K562 (cell line): ENCODE measurements around the gene TANGO6. TPM values are rescaled to one million over a fixed set of nuclear protein-coding genes. Genes with fewer than 3 reads are reported as not detected.

Experiments
- ATAC-seq: fragments of 200-7000 bp; cut with Tn5 transposase; 3 replicates; pipeline ENCODE4 v1.9.1; 2020; ENCODE audit warnings: moderate library complexity
- BruUV-seq: library from RNA; stranded (reverse); fragments of 400-500 nt; replicated peaks from 2 replicates; lab custom pipeline; 2021; lab: Mats Ljungman, UMichigan
- CTCF ChIA-PET: fragments of 300-600 bp; formaldehyde crosslinking; extraction: SDS; loops from one replicate; lab custom pipeline; 2021; ENCODE audit warnings: low intra/inter-chr PET ratio; lab: Yijun Ruan, JAX
- POLR2A ChIA-PET: fragments of 300-600, 350-650 bp; sonication (Branson Sonifier 250); formaldehyde crosslinking; extraction: SDS; loops from one replicate; lab custom pipeline; 2021; ENCODE audit warnings: antibody characterized with exemption, inconsistent platforms; lab: Yijun Ruan, JAX
- DNase-seq, 4 experiments: peaks; one replicate each; pipeline versions ENCODE4 v3.0.0 to v3.0.0-alpha.2; 2011 to 2018; ENCODE audit warnings: low spot score in 3 of 4, mixed read lengths in 3 of 4; ENCODE audit errors: extremely low read depth in 1 of 4
- FAIRE-seq: peaks from 2 replicates; lab custom pipeline; 2011; peaks lifted over from hg19 to GRCh38; lab: Jason Lieb, UNC
- H2AFZ ChIP-seq: 2 replicates; pipeline ENCODE4 v1.6.0; 2011; ENCODE audit warnings: low read depth, low read length, control low read depth, inconsistent platforms
- H3K27ac ChIP-seq: fragments of 200-600 bp; 3 replicates; pipeline ENCODE4 v1.8.0; 2011; ENCODE audit warnings: low read depth, mild to moderate bottlenecking, control low read depth, inconsistent platforms, low read length, moderate library complexity, mixed read lengths; ENCODE audit errors: extremely low read depth
- H3K27me3 ChIP-seq, 2 experiments: fragments of 300-600 bp in 1 of 2; 2 replicates in 1 of 2; 3 replicates in 1 of 2; pipeline versions ENCODE4 v1.6.0 to v1.8.0; 2011; ENCODE audit warnings: inconsistent platforms in 2 of 2, low read length in 2 of 2, mild to moderate bottlenecking in 1 of 2, mixed read lengths in 1 of 2, moderate library complexity in 1 of 2; ENCODE audit not compliant: control insufficient read depth in 2 of 2, insufficient read depth in 2 of 2
- H3K36me3 ChIP-seq: fragments of 300-600 bp; 3 replicates; pipeline ENCODE4 v1.8.0; 2011; ENCODE audit warnings: mild to moderate bottlenecking, low read length, inconsistent platforms; ENCODE audit not compliant: control insufficient read depth, insufficient read depth
- H3K4me1 ChIP-seq, 2 experiments: fragments of 200-600 bp in 1 of 2; replicated peaks in 1 of 2; 2 replicates in 1 of 2; 3 replicates in 1 of 2; pipeline versions ENCODE4 v1.5.1 to v1.8.0; 2011; ENCODE audit warnings: inconsistent platforms in 2 of 2, low read length in 2 of 2, mild to moderate bottlenecking in 1 of 2, mixed read lengths in 1 of 2, moderate library complexity in 1 of 2; ENCODE audit not compliant: control insufficient read depth in 2 of 2, insufficient read depth in 2 of 2
- H3K4me2 ChIP-seq: 2 replicates; pipeline ENCODE4 v1.6.1; 2011; ENCODE audit warnings: low read length, control low read depth, inconsistent platforms, mixed read lengths; ENCODE audit not compliant: insufficient read depth
- H3K4me3 ChIP-seq: fragments of 200-600 bp; sonication (generic), shearing (Covaris generic); 2 replicates; pipeline ENCODE4 v1.5.1; 2016; ENCODE audit warnings: control low read depth, inconsistent platforms
- H3K79me2 ChIP-seq: fragments of 200-600 bp; 3 replicates; pipeline ENCODE4 v1.8.0; 2011; ENCODE audit warnings: low read length, inconsistent platforms; ENCODE audit not compliant: control insufficient read depth, insufficient read depth
- H3K9ac ChIP-seq, 2 experiments: 2 replicates each; pipeline versions ENCODE4 v1.6.0 to v1.6.1; 2011; ENCODE audit warnings: low read depth in 2 of 2, low read length in 2 of 2, control low read depth in 1 of 2, inconsistent platforms in 1 of 2, mild to moderate bottlenecking in 1 of 2, mixed read lengths in 1 of 2; ENCODE audit not compliant: insufficient read depth in 1 of 2
- H3K9me1 ChIP-seq: one replicate; pipeline ENCODE4 v1.6.0; 2011; ENCODE audit warnings: inconsistent platforms, mild to moderate bottlenecking, low read length, moderate library complexity; ENCODE audit not compliant: control insufficient read depth, insufficient read depth
- H3K9me3 ChIP-seq: replicated peaks from 2 replicates; pipeline ENCODE4 v1.5.1; 2011; ENCODE audit warnings: low read depth, low read length, inconsistent platforms; ENCODE audit not compliant: control insufficient read depth, insufficient read depth
- H4K20me1 ChIP-seq: replicated peaks from 2 replicates; pipeline ENCODE4 v1.6.1; 2011; ENCODE audit warnings: low read length, inconsistent platforms, mixed read lengths; ENCODE audit not compliant: control insufficient read depth, insufficient read depth
- ATF1 ChIP-seq, 2 experiments: fragments of 450-650 bp in 1 of 2; IDR thresholded peaks; 2 replicates each; pipeline ENCODE4 v1.6.1; 2016; ENCODE audit warnings: missing compliant biosample characterization in 1 of 2, missing genetic modification characterization in 1 of 2
- WGBS: fragments of 100-300 bp; shearing (Covaris generic); methylation state at CpG from one replicate; pipeline ENCODE4 v1.1.6; 2016; ENCODE audit warnings: low coverage, mixed read lengths; ENCODE audit not compliant: insufficient coverage; ENCODE audit errors: missing lambda C conversion rate; 5-methylcytosine and 5-hydroxymethylcytosine counted together
- in situ Hi-C: fragments of 300-500 bp; cut with MboI; formaldehyde crosslinking; loops from 4 replicates; pipeline ENCODE4 v1.15.0; 2018; ENCODE audit warnings: inconsistent platforms, mixed read lengths
- intact Hi-C: fragments of 100-400 bp; cut with micrococcal nuclease; formaldehyde crosslinking; loops from 2 replicates; pipeline ENCODE4 v1.14.2; 2022
- polyA plus RNA-seq, 8 experiments: library from polyadenylated mRNA; depleted of rRNA in 4 of 8; stranded (reverse) in 5 of 8; unstranded in 3 of 8; fragments of >200 nt; fragmentation: Nextera tagmentation in 2 of 8; fragmentation: Illumina TruSeq in 1 of 8; extraction: Ambion mirVana in 2 of 8; extraction: Trizol in 1 of 8; gene quantifications; 2 replicates each; pipeline versions ENCODE4 v1.2.1 to v1.2.3, GENCODE V29; 2011 to 2014; ENCODE audit warnings: inconsistent platforms in 1 of 8, missing spikeins in 1 of 8
- total RNA-seq, 7 experiments: library from RNA; depleted of rRNA in 6 of 7; stranded (reverse); fragments of >200 nt in 6 of 7; fragmentation: Illumina TruSeq in 2 of 7; extraction: Trizol in 2 of 7; gene quantifications; 2 replicates each; pipeline versions ENCODE4 v1.2.1 to v1.2.3, GENCODE V29; 2011 to 2021; ENCODE audit warnings: low replicate concordance in 1 of 7
- TF ChIP-seq, protein P1 (sequence below): fragments of 450-650 bp; IDR thresholded peaks from 2 replicates; pipeline ENCODE4 v1.6.1; 2016; ENCODE audit warnings: low read depth

The TANGO6 gene
- total and polyA plus RNA-seq, 9 of the 15 experiments (the other 6 are each of a cell fraction or from before 2014, with no cell fraction given), result 1.6 to 15.2 (median 9.6) TPM

GRCh38 chr16:68915589-68915988, 72.3 kb downstream of the TANGO6 start:
- H3K27me3 ChIP-seq, result no peaks in the 10 kb centered on the region
- no peak overlapping the region for H3K4me3 ChIP-seq
- TF ChIP-seq, protein P1, sequence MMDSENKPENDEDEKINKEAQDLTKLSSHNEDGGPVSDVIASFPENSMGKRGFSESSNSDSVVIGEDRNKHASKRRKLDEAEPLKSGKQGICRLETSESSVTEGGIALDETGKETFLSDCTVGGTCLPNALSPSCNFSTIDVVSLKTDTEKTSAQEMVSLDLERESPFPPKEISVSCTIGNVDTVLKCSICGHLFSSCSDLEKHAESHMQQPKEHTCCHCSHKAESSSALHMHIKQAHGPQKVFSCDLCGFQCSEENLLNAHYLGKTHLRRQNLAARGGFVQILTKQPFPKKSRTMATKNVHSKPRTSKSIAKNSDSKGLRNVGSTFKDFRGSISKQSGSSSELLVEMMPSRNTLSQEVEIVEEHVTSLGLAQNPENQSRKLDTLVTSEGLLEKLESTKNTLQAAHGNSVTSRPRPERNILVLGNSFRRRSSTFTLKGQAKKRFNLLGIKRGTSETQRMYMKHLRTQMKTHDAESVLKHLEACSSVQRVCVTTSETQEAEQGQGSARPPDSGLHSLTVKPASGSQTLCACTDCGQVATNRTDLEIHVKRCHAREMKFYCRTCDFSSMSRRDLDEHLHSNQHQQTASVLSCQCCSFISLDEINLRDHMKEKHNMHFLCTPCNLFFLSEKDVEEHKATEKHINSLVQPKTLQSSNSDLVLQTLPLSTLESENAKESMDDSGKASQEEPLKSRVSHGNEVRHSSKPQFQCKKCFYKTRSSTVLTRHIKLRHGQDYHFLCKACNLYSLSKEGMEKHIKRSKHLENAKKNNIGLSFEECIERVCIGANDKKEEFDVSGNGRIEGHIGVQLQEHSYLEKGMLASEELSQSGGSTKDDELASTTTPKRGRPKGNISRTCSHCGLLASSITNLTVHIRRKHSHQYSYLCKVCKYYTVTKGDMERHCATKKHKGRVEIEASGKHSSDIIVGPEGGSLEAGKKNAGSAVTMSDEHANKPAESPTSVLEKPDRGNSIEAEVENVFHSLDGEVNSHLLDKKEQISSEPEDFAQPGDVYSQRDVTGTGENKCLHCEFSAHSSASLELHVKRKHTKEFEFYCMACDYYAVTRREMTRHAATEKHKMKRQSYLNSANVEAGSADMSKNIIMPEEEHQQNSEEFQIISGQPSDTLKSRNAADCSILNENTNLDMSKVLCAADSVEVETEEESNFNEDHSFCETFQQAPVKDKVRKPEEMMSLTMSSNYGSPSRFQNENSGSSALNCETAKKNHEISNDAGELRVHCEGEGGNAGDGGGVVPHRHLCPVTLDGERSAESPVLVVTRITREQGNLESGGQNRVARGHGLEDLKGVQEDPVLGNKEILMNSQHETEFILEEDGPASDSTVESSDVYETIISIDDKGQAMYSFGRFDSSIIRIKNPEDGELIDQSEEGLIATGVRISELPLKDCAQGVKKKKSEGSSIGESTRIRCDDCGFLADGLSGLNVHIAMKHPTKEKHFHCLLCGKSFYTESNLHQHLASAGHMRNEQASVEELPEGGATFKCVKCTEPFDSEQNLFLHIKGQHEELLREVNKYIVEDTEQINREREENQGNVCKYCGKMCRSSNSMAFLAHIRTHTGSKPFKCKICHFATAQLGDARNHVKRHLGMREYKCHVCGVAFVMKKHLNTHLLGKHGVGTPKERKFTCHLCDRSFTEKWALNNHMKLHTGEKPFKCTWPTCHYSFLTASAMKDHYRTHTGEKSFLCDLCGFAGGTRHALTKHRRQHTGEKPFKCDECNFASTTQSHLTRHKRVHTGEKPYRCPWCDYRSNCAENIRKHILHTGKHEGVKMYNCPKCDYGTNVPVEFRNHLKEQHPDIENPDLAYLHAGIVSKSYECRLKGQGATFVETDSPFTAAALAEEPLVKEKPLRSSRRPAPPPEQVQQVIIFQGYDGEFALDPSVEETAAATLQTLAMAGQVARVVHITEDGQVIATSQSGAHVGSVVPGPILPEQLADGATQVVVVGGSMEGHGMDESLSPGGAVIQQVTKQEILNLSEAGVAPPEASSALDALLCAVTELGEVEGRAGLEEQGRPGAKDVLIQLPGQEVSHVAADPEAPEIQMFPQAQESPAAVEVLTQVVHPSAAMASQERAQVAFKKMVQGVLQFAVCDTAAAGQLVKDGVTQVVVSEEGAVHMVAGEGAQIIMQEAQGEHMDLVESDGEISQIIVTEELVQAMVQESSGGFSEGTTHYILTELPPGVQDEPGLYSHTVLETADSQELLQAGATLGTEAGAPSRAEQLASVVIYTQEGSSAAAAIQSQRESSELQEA, result no peak
- TF ChIP-seq ATF1 (CRISPR knock-in tag; IDR thresholded peaks at IDR 0.05) (no peak), ATF1 (tag; IDR thresholded peaks at IDR 0.05) (no peak)
- TF ChIP-seq, all 486 proteins: peak for 0
- Histone ChIP-seq H3K4me1 (no peaks in the 10 kb centered on the region), H3K9ac (no peak overlapping the region), H3K36me3 (0 out of 3 replicates have a peak, but pooled peaks cover 3% of the 10 kb centered on the region), H2AFZ (no peak overlapping the region), H3K27ac (no peak overlapping the region), H4K20me1 (no peaks in the 10 kb centered on the region), H3K9me3 (no peaks in the 10 kb centered on the region), H3K9me1 (no peaks in the 10 kb centered on the region), H3K79me2 (no peaks in the 10 kb centered on the region), H3K4me2 (no peak overlapping the region)
- POLR2A ChIA-PET, result interaction anchor here (1.0 kb wide), 1 partner anchor 14 kb away, joined by 3 read pairs; no protein-coding TSS in a partner anchor
- intact Hi-C loops (no loop called here), in situ Hi-C loops (no loop called here)
- ATAC-seq (no peak), FAIRE-seq (no peak), DNase-seq (no peak)
- WGBS, result 47% methylated on average over 2 of the region's 2 CpGs
- CTCF ChIA-PET, result no interaction called here
- no TSS peak for BruUV-seq
